ENCODE results near the gene PRKG1.

DNA sequence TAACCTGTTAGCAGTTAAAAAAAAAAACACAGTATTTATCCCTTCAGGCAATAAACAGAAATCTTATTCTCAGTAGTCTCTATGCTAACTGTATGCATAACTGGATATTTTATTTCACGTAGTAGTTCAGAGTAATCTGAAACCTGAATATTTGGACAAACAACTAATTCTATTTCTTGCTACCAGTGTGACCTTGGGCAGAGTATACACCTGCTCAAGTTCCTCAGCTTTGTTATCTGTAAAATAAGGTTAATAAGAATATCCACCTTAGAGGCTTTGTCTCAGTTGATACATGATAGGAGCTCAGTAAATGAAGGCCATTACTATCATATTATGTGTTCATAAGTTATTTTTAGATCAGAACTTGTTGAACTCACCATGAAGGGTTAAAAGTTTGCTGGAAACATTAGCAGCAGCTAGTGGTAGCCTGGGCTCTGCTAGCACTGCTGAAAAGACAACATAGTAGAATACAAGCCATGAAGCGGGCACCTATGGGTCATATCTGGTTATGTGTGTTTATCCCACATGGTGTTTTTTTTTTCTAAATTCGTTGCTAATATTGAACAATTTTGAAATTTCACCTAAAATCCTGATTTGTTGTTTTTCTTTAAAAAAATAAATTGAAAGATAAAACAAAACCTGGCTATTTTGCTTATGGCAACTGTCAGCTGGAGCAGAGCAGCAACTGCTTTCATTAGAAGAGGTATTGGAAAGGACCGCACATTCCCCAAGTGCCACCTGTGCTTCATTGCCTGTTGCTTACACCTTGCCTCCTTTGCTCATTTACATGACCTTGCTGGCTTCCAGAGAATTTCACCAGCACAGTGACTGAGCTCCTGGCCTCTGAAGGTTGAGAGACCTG, 303.0 kb downstream of the PRKG1 start:
- no peak for TF ChIP-seq EZH2phosphoT487 (IDR thresholded peaks at IDR 0.05; ENCODE audit: borderline replicate concordance, low read length)
- TF ChIP-seq CTCF (IDR thresholded peaks at IDR 0.05; ENCODE audit: low read depth, low read length, poor library complexity, severe bottlenecking) = no peak
